Inflammatory macrophage (primary cell): ENCODE measurements around the gene SLC34A3.

Experiments used
- DNase-seq, 2 donors: peaks; one replicate each; pipeline ENCODE4 v3.0.0-alpha.2; 2020 to 2022

The SLC34A3 gene

DNA sequence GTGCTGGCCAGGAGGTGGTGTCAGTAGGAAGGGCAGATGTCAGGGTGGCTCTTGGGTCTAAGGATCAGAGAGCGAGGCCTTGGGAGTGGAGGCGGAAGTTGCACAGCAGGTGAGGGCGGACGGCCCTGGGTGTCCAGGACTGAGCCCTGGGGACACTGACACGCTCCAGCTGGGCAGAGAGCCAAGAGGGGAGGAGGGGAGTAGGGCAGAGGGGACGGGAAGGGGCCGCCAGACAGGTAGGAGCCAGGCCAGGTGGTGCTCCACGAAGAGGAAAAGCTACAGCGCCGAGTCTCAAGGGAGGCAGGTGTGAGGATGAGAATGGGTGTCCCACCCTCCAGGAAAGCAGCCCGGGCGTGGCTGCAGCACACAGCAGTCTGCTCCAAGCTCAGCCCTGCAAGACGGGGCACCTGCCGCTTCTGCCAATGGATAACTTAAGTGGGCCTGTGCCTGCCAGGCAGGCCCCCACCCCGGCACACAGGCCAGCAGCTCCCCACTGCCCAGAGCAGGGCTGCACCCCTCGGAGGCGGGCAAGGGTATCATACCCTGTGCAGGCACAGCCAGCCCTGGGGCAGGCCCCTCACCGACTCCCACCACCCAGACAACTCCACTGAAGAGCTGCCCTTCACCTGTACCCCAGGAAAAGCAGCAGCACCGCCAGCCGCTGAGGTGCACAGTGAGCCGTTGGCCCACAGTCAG lies 35.0 kb upstream of the SLC34A3 start:
- DNase-seq = no peak

DNA sequence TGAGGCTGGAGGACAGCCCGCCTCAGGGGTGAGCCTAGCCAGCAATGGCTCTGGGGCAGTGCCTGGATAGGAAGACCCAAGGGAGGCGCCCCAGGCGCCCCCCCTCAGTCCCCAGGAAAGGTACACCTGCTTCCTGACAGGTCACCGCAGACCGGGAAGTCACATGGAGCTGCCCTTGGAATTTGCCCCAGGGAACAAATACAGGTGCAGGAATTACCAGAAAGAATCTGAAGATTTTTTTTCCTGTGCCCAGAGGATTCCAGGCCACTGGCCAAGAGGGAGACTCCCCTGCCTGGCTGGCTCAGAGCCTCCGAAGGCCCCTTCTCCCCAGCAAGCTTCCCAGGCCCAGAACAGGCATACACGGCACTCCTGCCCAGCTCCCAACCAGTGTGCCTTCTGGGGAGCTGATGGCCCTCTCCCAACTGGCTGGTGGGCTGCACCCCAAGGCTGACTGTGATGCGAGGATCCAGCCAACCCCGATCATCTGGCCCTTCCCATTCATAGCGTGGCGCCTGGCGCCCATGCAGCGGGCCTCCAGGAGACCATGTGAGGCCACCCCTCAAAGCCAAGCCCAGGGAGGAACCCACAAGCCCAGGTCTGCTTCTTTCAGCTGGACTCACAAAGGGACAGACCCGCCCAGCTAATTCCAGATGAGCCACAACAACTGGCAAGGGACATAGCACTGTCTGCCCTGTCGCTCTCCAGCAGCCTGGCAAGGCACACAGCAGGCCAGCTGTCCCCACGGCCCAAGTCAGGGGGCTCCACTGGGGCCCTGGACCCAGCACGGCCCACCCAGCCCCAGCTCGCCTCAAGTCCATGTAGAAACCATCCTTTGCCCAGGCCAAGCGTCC lies 32.4 kb upstream of the SLC34A3 start:
- no peak for DNase-seq

DNA sequence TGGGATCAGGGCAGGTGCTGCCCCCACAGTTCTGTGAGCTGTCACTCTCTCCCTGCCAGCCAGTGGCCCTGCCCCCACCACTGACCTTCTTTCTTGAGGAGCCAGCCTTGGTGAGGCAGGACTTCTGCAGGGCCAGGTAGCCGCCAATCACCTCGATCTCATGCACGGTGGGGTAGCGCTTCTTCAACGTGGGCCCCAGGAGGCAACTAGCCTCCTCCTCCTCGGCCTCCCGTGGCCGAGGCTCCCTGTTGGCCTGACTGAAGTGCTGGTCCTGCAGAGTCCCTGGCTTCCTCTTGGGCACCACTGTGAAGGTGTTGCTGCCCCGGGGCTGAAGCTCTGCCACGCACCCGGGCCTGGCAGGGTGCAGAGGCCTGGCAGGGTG lies 31.8 kb upstream of the SLC34A3 start:
- no peak for DNase-seq

DNA sequence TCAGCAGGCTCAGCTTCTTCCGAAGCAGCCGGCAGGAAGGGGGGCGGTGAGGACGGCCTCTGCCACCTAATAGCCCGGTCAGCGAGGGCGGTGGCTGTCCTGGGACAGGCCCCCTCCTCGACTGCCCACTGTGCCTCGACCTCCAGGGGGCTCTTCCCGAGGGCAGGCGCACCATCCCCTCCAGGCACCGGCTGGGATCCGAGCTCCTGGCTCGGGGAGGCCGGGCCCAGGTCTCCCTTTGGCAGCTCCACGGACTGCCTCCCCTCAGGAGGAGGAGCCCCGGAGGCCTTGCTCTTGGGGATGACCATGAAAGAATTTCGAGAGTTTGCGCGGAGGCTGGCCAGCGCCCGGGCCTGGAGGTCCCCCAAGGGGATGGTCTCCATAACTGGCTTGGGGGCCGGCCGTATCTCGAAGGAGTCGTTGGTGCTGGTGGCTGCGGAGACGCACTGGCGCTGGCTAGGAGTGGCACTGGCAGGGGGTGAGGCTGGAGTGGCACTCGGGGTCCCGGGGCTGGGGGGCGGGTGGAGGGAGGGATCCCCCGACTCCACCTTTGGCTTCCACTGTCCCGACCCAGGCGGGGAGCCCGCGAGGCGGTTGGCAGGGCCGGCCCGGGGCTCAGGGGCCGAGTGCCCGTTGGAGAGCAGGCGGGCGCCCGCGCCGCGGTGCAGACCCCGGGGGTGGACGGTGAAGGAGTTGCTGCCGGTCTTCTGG lies 31.1 kb upstream of the SLC34A3 start:
- no peak for DNase-seq

DNA sequence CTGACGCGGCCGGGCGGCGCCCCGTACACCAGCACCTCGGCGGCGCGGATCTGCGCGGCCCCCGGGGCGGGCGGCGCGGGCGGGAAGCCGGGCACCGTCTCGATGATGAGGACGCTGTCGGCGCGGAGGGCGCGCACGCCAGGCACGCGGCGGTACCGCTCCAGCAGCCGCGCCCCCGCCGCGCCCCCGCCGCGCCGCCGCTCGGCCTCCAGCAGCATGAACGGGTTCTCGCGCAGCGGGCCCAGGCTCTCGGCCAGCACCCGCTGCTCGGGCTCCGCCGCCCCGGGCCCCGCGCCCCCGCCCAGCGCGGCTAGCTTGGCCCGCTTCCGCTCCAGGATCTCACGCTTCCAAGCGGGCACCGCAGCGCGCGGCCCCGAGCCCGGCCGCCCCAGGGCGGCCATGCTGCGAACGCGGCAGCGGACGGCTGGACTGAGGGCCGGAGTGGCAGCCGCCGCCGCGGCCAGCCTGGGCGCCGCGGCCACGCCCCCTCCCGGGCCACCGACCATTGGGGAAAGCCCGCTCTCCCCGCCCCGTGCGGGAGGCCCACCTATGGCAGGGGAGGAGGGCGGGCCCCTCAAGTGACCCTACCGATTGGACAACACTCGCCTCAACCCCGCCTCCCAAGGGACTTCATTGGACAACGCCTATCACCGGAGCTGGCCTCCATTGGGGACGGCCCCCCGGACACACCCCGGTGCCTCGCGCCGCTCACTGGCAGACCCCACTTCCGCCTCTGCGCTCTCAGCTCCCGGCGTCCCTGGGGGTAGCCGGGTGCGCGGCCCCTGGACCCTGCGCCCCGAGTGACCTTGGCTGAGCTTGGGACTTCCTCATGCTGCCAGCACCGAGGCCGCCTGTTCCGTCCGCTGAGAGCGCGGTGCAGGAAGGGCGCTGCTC lies 30.1 kb upstream of the SLC34A3 start, which contains the start of gene TPRN:
Gene TPRN (minus strand): TSS at position 431 of the 894 bp plus-strand sequence. CDS start 30 bp downstream, at position 401.
- DNase-seq = peak; percentile 99 to 100

DNA sequence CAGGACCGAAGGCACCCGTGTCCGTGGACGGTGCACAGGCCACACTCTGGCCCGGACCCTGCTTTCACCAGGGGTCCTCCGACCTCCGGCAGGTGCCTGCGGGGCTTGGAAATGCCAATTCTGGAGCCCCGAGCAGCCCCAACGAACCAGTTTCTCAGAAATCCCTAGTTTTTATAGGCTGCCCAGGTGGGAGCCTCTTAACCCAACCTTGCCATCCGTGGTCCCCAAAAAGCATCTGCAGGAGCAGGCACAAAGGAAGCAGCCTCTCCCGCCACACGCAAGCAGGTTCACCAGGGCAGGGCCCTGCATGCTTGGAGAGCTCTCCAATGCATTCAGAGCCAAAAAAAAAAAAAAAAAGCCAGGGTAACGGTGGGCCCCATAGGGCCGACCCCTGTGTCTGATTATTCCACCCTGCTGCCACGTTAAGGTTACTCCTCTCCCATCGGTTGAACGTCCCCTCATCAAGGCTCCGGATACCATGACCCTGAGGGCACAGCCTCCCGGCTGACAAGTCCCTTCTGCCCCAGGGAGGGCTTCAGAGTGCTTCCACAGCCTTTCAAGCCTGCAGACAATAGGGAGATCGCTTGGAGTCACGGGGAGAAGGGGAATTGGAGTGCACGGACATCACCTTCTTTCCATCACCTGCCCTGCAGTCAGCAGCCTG lies 29.4 kb upstream of the SLC34A3 start:
- DNase-seq = no peak

DNA sequence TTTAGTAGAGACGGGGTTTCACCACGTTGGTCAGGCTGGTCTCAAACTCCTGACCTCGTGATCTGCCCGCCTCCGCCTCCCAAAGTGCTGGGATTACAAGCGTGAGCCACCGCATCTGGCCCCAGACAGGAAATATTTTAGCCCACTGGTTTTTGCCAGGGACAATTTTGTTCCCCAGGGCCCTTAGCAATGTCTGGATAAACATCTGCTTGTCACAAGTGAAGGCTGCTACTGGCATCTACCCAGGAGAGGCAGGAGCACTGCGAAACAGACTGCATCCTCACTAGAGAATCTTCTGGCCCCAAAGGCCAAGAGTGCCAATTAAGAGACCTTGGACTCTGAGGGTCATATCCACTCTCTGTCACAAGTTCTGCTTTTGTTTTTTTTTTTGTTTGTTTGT lies 27.7 kb upstream of the SLC34A3 start:
- DNase-seq = no peak

DNA sequence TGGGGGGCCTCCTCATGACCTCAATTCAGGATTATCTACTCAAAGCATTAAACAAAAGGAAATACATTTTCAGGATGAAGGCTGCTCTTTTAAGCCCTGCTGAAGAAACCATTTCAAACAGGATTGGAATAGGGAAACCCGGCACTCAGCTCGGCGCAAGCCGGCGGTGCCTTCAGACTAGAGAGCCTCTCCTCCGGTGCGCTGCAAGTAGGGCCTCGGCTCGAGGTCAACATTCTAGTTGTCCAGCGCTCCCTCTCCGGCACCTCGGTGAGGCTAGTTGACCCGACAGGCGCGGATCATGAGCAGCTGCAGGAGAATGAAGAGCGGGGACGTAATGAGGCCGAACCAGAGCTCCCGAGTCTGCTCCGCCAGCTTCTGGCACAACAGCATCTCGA lies 26.0 kb upstream of the SLC34A3 start:
- no peak for DNase-seq

DNA sequence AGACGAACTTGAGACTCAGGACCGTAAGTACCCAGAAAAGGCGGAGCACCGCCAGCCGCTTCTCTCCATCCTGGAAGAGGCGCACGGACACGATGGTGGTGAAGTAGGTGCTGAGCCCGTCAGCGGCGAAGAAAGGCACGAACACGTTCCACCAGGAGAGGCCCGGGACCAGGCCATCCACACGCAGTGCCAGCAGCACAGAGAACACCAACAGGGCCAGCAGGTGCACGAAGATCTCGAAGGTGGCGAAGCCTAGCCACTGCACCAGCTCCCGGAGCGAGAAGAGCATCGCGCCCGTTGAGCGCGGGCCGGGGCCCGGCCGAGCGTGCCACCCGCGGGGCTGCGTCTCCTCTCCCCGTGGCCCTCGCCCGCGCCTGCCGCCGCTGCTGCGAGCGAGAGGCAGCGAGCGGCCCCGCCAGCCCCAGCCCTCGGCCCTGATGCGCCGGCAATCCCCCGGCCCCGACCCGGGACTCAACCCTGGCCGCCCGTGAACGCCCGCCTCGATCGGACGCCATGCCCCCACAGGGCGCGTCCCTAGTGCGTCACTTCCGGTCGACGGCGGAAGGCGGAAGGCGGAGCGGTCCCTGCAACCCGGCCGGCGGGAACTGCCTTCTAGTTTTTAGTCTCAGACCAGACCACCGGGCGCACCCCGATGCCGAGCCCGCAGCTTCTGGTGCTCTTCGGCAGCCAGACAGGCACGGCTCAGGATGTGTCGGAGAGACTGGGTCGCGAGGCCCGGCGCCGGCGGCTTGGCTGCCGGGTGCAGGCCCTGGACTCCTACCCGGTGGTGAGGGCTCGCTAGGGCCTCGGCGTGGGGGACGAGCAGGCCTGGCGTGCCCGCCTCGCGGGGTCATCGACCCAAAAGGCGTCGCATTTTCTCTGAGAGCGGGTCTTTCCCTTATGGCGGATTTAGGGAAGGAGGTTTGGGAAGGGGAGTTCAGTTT lies 25.3 kb upstream of the SLC34A3 start, which contains the start of the genes NDOR1 and TMEM203:
Gene NDOR1 (plus strand): TSS at position 575 of the 944 bp plus-strand sequence. CDS start 78 bp downstream, at position 653.
Gene TMEM203 (minus strand): TSS at position 523 of the 944 bp plus-strand sequence. CDS start 234 bp downstream, at position 289.
- peak; percentile 84 to 91 for DNase-seq

DNA sequence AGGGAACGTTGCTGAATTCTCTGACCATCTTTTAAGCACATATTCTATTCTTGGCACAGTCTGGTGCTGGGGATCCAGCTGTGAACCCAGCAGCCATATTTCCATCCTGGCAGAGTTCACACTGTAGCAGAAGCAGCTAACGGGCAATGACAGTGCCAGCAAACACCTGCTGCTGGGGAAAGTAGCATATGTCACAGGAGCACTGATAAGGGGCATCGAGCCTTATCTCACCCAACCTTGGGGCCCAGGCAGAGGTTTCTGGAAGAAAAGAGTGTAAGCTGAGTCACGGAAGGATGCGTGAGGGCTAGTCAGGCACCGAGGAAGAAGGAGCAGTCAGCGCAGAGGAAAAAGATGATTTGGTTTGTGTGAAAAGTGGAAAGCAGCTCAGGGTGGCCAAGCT lies 24.1 kb upstream of the SLC34A3 start:
- no peak for DNase-seq

DNA sequence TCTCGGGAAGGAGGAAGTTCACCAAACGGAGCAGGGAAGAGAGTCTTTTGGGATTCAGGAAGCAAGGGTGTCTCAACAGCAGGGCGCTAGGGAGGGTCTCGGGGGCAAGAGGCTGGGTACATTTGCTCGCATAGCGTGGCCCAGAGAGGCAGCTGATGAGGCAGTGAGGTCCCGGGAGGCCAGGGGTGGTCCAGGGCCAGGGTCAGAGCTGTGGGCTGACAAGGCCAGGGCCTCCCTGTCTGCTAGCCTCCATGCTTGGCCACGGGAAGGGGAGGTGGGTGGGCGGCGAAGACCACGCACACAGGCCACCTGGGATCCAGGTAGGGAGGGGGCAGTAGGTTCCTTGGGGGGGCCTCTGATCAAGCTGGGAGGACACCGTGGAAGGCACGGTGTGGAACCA lies 19.2 kb upstream of the SLC34A3 start:
- no peak for DNase-seq

DNA sequence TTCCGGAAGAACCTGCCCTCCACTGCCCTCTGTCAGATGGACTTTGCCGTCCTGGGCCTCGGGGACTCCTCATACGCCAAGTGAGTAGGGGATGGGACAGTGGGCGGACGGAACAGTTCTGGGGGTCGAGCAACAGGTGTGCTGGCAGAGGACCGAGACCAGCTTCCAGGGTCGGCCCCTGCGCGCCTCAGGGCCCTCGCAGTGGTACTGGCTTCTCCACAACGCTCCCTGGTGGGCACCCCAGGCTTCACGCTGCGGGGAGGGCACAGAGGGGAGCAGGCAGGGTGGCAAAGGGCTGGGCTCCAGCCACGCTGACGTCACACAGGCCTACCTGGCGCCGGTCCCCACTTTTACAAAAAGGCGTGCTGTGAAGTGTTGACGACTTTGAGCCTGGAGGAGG lies 18.2 kb upstream of the SLC34A3 start:
- no peak for DNase-seq

DNA sequence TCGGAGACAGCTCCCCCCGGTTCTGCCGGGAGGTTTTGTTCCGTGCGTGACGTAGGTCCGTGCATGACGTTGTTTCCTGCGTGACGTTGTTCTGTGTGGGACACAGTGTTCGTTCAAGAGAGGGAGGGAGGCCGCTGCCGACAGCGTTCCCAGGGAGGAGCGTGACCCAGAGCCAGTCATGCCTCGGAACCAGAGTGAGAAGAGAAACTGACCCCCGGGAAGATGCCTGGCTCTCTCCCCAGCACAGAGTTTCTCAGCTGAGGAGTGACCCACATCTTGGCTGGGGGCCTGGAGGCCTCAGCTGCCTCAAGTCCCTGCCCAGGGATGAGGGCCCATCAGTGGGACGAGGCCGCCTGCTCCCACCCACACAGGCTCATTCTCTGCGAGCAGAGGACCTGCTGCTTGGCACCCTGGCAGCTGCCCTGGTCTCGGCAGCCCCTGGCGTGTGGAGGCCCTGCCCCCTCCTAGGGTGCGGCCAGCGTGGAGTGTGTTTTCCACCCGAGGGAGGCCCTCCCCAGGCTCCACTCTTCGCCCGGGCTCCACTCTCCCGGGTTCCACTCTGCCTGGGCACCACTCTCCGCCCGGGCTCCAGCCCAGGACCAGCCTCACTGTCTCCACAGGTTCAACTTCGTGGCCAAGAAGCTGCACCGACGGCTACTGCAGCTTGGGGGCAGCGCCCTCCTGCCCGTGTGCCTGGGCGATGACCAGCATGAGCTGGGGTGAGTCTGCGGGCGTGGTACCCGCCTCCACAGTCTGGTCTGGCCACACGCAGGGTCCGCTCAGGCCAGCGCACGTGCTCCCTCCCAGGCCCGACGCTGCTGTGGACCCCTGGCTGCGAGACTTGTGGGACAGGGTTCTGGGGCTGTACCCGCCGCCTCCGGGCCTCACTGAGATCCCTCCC lies 17.3 kb upstream of the SLC34A3 start:
- DNase-seq = no peak

DNA sequence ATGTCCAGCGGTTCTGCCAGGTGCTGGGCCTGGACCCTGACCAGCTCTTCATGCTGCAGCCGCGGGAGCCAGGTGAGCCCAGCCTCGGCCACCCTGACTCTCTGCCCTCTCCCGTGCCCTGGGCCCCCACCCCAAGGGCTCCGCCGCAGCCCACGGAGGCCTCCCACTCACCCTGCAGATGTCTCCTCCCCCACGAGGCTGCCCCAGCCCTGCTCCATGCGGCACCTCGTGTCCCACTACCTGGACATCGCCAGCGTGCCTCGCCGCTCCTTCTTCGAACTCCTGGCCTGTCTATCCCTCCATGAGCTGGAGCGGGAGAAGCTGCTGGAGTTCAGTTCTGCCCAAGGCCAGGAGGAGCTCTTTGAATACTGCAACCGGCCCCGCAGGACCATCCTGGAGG lies 16.1 kb upstream of the SLC34A3 start:
- DNase-seq = no peak

DNA sequence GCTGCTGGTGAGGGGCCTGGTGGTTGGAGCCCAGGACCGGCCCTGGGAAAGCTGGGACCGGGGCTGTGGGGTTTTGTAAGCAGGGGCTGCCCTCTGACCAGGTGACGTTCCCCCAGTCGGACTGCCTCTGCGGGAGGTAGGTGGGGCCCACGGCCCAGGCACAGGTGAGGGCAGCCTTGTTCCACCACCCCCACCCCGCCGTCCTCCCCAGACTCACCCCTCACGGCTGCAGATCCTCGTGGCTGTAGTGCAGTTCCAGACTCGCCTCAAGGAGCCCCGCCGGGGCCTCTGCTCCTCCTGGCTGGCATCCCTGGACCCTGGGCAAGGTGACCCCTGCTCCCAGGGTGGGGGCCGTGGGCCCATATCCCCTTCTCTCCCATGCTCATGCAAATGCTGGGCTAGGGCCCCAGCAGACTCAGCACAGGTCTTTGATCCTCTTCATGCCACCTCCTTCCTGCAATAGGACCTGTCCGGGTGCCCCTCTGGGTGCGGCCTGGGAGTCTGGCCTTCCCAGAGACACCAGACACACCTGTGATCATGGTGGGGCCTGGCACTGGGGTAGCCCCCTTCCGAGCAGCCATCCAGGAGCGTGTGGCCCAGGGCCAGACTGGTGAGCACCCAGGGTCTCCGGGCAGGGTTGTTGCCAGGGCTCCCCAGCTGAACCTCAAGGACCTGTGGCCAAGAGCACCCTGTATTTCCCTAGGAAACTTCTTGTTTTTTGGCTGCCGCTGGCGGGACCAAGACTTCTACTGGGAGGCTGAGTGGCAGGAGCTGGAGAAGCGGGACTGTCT lies 15.3 kb upstream of the SLC34A3 start:
- DNase-seq = no peak

DNA sequence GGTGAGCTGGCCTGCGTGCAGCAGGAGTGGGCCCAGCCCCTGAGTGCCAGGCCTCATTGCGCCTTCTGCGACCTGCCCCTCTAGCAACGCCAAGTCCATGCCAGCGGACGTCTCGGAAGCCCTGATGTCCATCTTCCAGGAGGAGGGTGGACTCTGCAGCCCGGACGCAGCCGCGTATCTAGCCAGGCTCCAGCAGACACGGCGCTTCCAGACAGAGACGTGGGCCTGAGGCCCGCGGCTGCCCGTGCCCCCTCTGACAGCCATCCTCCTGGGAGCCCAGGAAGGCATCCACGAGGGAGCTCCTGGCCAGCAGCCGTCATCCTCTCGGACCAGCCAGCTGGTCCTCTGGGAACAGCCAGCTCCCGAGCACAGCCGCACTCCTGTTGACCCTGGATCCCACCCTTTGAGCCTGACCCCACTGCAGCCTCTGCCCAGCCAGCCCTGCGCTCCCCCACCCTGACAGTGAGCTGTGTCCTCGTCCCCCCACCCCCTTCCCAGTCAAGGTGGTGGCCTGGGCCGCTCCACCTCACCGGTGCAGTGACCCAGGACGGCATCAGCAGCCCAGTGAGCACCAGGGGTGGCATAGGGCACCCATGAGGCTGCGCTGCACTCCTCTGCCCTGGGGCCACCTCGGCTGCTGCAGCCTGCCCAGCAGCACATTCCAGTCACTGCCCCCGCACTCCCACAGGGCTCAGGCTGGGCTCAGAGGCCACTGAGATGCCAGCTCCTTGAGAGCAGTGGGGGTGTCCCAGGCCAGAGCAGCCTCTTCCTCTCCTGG lies 14.3 kb upstream of the SLC34A3 start:
- no peak for DNase-seq
